K562 (cell line): ENCODE data around the gene RIPPLY3. TPM values are rescaled to one million over a fixed set of nuclear protein-coding genes. Genes with fewer than 3 reads are reported as not detected.
A peak's percentile ranks its signal among the peaks of the same experiment; 100 is the strongest.

Source experiments
- DACH1 ChIP-seq: fragments of 450-650 bp; IDR thresholded peaks from 2 replicates; pipeline ENCODE4 v1.6.1; 2018; ENCODE audit not compliant: partially characterized antibody
- DMBX1 ChIP-seq: fragments of 250-450 bp; sonication (Bioruptor Pico); IDR thresholded peaks from 2 replicates; pipeline ENCODE4 v1.8.0; 2022; ENCODE audit warnings: inconsistent platforms, mild to moderate bottlenecking, moderate library complexity, borderline replicate concordance
- ESRRB ChIP-seq: fragments of 250-450 bp; sonication (Bioruptor Pico); IDR thresholded peaks from 2 replicates; pipeline ENCODE4 v1.5.0; 2020; ENCODE audit warnings: mild to moderate bottlenecking, moderate library complexity, borderline replicate concordance
- HOMEZ ChIP-seq: fragments of 250-450 bp; sonication (Bioruptor Pico); IDR thresholded peaks from 2 replicates; pipeline ENCODE4 v1.4.0; 2020; ENCODE audit warnings: mild to moderate bottlenecking, moderate library complexity
- MAFK ChIP-seq: IDR thresholded peaks from 2 replicates; pipeline ENCODE4 v1.6.1; 2011; ENCODE audit warnings: low read length, improper control_type of control experiment
- MNT ChIP-seq, 2 experiments: fragments of 450-650 bp; conservative IDR thresholded peaks; 2 replicates each; pipeline ENCODE4 v1.6.1; 2017; ENCODE audit warnings: mild to moderate bottlenecking in 2 of 2, moderate library complexity in 2 of 2
- RFX1 ChIP-seq: fragments of 450-650 bp; IDR thresholded peaks from 2 replicates; pipeline ENCODE4 v1.6.1; 2016; ENCODE audit warnings: mild to moderate bottlenecking, moderate library complexity
- RFX5 ChIP-seq: IDR thresholded peaks from 2 replicates; pipeline ENCODE4 v1.6.1; 2011; ENCODE audit warnings: low read depth, mild to moderate bottlenecking, improper control_type of control experiment, low read length
- SETDB1 ChIP-seq: IDR thresholded peaks from one replicate; pipeline ENCODE4 v1.6.1; 2012; ENCODE audit warnings: low read length, control low read depth, inconsistent platforms
- SREBF1 ChIP-seq: fragments of 150-350 bp; IDR thresholded peaks from 2 replicates; pipeline ENCODE4 v1.6.1; 2014; ENCODE audit warnings: antibody characterized with exemption, low read depth, low read length, borderline replicate concordance
- ZBTB1 ChIP-seq: sonication (generic); formaldehyde crosslinking; IDR thresholded peaks from 2 replicates; pipeline ENCODE4 v1.8.1; 2023; ENCODE audit warnings: missing genetic modification reagents, low read depth, mild to moderate bottlenecking, borderline replicate concordance
- polyA plus RNA-seq, 8 experiments: library from polyadenylated mRNA; depleted of rRNA in 4 of 8; stranded (reverse) in 5 of 8; unstranded in 3 of 8; fragments of >200 nt; fragmentation: Nextera tagmentation in 2 of 8; fragmentation: Illumina TruSeq in 1 of 8; extraction: Ambion mirVana in 2 of 8; extraction: Trizol in 1 of 8; gene quantifications; 2 replicates each; pipeline versions ENCODE4 v1.2.1 to v1.2.3, GENCODE V29; 2011 to 2014; ENCODE audit warnings: inconsistent platforms in 1 of 8, missing spikeins in 1 of 8
- total RNA-seq, 7 experiments: library from RNA; depleted of rRNA in 6 of 7; stranded (reverse); fragments of >200 nt in 6 of 7; fragmentation: Illumina TruSeq in 2 of 7; extraction: Trizol in 2 of 7; gene quantifications; 2 replicates each; pipeline versions ENCODE4 v1.2.1 to v1.2.3, GENCODE V29; 2011 to 2021; ENCODE audit warnings: low replicate concordance in 1 of 7
- TF ChIP-seq, protein P1 (sequence below): fragments of 200-600 bp; sonication (generic); IDR thresholded peaks from one replicate; pipeline ENCODE4 v1.6.1; 2012; ENCODE audit warnings: mild to moderate bottlenecking, low read depth, low read length, inconsistent platforms

Gene RIPPLY3
- total and polyA plus RNA-seq, 9 of the 15 experiments (the other 6 are each of a cell fraction or from before 2014, with no cell fraction given): not detected

- TF ChIP-seq MNT (conservative IDR thresholded peaks at IDR 0.05) (peak; percentile 24 to 55; a peak in 2 of 4 replicates), ZBTB1 (CRISPR knock-in tag) (peak; percentile 36; the same call in 1 of the 2 replicates), DMBX1 (CRISPR knock-in tag) (peak; percentile 77), ESRRB (no peak), MAFK (no peak), DACH1 (peak; percentile 73), SREBF1 (no peak), HOMEZ (CRISPR knock-in tag) (0 out of 2 replicates have a peak, but pooled peaks have one; percentile 5), SETDB1 (peak; percentile 87), RFX5 (no peak), RFX1 (no peak)
- TF ChIP-seq, protein P1, sequence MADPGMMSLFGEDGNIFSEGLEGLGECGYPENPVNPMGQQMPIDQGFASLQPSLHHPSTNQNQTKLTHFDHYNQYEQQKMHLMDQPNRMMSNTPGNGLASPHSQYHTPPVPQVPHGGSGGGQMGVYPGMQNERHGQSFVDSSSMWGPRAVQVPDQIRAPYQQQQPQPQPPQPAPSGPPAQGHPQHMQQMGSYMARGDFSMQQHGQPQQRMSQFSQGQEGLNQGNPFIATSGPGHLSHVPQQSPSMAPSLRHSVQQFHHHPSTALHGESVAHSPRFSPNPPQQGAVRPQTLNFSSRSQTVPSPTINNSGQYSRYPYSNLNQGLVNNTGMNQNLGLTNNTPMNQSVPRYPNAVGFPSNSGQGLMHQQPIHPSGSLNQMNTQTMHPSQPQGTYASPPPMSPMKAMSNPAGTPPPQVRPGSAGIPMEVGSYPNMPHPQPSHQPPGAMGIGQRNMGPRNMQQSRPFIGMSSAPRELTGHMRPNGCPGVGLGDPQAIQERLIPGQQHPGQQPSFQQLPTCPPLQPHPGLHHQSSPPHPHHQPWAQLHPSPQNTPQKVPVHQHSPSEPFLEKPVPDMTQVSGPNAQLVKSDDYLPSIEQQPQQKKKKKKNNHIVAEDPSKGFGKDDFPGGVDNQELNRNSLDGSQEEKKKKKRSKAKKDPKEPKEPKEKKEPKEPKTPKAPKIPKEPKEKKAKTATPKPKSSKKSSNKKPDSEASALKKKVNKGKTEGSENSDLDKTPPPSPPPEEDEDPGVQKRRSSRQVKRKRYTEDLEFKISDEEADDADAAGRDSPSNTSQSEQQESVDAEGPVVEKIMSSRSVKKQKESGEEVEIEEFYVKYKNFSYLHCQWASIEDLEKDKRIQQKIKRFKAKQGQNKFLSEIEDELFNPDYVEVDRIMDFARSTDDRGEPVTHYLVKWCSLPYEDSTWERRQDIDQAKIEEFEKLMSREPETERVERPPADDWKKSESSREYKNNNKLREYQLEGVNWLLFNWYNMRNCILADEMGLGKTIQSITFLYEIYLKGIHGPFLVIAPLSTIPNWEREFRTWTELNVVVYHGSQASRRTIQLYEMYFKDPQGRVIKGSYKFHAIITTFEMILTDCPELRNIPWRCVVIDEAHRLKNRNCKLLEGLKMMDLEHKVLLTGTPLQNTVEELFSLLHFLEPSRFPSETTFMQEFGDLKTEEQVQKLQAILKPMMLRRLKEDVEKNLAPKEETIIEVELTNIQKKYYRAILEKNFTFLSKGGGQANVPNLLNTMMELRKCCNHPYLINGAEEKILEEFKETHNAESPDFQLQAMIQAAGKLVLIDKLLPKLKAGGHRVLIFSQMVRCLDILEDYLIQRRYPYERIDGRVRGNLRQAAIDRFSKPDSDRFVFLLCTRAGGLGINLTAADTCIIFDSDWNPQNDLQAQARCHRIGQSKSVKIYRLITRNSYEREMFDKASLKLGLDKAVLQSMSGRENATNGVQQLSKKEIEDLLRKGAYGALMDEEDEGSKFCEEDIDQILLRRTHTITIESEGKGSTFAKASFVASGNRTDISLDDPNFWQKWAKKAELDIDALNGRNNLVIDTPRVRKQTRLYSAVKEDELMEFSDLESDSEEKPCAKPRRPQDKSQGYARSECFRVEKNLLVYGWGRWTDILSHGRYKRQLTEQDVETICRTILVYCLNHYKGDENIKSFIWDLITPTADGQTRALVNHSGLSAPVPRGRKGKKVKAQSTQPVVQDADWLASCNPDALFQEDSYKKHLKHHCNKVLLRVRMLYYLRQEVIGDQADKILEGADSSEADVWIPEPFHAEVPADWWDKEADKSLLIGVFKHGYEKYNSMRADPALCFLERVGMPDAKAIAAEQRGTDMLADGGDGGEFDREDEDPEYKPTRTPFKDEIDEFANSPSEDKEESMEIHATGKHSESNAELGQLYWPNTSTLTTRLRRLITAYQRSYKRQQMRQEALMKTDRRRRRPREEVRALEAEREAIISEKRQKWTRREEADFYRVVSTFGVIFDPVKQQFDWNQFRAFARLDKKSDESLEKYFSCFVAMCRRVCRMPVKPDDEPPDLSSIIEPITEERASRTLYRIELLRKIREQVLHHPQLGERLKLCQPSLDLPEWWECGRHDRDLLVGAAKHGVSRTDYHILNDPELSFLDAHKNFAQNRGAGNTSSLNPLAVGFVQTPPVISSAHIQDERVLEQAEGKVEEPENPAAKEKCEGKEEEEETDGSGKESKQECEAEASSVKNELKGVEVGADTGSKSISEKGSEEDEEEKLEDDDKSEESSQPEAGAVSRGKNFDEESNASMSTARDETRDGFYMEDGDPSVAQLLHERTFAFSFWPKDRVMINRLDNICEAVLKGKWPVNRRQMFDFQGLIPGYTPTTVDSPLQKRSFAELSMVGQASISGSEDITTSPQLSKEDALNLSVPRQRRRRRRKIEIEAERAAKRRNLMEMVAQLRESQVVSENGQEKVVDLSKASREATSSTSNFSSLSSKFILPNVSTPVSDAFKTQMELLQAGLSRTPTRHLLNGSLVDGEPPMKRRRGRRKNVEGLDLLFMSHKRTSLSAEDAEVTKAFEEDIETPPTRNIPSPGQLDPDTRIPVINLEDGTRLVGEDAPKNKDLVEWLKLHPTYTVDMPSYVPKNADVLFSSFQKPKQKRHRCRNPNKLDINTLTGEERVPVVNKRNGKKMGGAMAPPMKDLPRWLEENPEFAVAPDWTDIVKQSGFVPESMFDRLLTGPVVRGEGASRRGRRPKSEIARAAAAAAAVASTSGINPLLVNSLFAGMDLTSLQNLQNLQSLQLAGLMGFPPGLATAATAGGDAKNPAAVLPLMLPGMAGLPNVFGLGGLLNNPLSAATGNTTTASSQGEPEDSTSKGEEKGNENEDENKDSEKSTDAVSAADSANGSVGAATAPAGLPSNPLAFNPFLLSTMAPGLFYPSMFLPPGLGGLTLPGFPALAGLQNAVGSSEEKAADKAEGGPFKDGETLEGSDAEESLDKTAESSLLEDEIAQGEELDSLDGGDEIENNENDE: no peak
These were observed 16.6 kb upstream of the RIPPLY3 start (continued) for GRCh38 chr21:36989699-36990507.
